Hippocampal formation (tissue), 2 donors: ENCODE data around the gene SOD3.

ENCODE experiments used
- DNase-seq, 2 donors: peaks; one replicate each; lab custom pipeline; 2025; lab: John Stamatoyannopoulos, UW

The SOD3 gene, protein sequence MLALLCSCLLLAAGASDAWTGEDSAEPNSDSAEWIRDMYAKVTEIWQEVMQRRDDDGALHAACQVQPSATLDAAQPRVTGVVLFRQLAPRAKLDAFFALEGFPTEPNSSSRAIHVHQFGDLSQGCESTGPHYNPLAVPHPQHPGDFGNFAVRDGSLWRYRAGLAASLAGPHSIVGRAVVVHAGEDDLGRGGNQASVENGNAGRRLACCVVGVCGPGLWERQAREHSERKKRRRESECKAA

DNA sequence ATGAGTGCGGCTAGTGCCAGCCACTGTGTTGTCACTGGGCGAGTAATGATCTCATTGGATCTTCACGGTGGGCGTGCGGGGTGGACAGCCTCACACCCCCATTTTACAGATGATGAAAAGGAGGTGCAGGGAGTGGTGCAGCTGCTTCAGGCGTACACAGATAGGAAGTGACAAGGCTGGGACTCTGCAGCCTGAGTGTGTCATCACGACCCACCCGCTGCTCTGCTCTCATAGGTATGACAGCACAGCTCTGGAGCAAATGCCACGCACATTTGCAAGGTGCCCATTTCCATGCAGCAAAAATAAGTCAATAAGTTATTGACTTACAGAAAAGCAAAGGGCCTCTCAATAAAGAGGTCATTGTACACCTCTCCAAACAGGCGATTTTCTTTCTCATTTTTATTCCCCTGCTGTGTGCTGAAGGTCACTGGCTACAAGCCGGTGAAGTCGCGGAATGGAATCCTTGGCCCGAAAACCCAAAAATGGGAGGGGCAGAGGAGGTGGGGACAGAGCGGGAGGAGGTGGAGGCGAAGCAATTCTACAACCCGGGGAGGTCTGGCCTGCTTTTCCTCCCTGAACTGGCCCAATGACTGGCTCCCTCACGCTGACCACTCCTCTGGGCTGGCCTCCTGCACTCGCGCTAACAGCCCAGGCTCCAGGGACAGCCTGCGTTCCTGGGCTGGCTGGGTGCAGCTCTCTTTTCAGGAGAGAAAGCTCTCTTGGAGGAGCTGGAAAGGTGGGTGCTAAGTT lies at the start of gene SOD3:
TSS of gene SOD3 (plus strand) at position 658 of the 750 bp plus-strand sequence. CDS start 3,949 bp downstream, outside the sequence.
- peak in 1 of 2 donors; percentile 13 for DNase-seq

GRCh38 chr4:24747234-24747975 lies 48.0 kb upstream of the SOD3 start:
- DNase-seq, result no peak

- no peak for DNase-seq
These were observed 47.4 kb upstream of the SOD3 start for GRCh38 chr4:24748023-24748422.

DNA sequence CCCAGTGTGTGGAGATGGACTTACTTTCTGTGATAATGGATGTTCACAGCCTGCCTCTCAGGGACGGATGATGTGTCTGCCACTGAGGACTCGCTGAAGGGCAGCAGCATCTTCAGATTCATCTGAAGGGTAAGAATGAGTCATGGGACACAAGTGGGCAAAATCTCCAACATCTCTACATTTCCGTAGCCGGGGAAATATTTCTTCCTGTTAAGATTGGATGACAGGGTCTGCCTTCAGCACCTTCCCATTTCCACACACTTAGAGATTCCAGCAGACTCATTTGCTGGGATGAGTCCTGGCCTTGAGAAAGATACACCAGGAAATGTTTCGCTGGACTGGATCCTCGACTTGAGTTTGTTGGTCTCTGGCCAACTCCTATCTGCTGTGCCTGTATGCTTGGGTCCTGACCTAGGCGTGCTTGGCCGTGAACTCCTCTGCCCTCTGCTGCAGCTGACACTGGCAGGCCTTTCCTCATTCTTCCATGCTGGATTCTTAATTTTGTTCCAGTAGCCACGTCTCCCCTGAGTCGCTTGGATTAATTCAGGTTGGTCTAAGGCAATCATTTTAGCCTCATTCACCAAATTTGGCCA lies 46.5 kb upstream of the SOD3 start:
- no peak for DNase-seq

GRCh38 chr4:24750106-24750505 lies 45.3 kb upstream of the SOD3 start:
- DNase-seq, result no peak

GRCh38 chr4:24751926-24752539 lies 43.3 kb upstream of the SOD3 start:
- DNase-seq, result no peak

DNA sequence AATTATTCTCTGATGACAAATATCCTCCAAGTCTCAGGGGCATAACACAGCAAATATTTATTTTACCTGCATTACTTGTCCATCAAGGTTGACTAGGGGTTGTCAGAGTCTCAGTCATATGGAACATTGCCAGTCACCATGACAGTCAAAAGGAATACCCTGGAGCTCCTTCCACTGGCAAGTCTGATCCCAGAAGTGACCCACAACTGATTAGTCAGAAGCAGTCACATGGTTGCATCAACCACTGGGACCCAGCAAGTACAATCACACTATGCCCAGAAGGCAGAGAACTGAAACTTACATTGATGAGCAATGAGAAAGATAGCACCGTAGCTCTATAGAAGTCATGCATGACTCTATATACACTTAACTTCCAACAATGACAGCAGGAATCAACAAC lies 41.9 kb upstream of the SOD3 start:
- no peak for DNase-seq

GRCh38 chr4:24754571-24754970 lies 40.8 kb upstream of the SOD3 start:
- no peak for DNase-seq

- no peak for DNase-seq
These were observed 31.6 kb upstream of the SOD3 start for GRCh38 chr4:24763631-24764297.

GRCh38 chr4:24764345-24764744 lies 31.0 kb upstream of the SOD3 start:
- no peak for DNase-seq

GRCh38 chr4:24765376-24765988 lies 29.9 kb upstream of the SOD3 start:
- DNase-seq, result no peak

DNA sequence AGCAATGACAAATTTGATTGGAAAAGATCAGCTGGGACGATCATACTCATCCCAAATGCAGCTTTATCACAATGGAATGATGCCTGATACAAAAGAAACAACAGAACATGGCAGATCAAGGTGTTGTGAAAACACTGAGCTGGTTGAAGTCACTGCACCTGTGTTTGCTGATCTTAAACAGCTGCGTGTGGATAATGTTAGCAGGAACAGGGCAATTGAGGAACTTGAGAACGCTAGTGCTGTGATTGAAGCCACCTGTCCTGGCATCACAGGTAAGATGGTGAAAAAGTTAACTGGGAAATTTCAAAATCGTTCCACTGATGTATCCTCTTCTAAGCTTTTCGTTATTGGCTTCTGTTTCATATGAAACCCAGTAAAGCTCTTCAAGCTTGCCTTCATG lies 27.4 kb upstream of the SOD3 start:
- no peak for DNase-seq

DNA sequence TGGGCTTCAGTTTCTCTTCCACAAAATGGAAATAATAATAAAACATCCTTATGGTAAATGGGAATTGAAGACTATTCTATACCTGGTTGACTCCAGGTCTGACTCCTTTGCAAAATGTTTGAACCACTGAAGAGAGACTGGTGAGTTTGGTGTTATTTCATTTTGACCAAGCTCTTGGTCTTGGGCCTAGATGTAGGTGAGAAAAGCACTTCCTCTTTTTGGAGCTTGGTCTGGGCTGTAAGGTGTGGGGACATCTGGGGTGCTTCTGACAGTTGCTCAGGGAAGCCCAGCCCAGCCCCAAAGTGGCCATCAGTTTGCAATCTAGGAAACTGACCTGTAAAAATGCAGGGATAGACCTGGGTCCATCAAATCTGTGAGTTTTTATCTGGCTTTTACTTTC lies 26.8 kb upstream of the SOD3 start:
- no peak for DNase-seq

DNA sequence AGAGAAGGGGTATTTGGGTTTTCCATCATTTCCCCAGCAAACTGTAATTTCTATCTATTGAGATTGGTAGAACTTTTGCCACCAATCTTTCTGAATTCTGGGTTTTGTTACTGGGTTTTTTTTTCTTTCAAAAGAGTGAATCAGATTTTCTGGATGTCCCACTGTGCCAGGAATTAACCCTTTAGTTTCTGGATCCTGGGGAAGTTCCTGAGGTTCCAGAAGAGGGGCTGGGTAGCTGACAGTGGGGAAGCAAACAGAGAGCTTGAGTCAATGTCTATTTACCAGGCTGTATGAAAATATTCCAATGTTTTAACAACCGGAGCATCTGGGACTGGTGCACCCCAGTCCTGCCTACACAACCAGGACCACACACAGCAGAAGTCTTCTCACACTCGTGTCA lies 25.8 kb upstream of the SOD3 start:
- no peak for DNase-seq

DNA sequence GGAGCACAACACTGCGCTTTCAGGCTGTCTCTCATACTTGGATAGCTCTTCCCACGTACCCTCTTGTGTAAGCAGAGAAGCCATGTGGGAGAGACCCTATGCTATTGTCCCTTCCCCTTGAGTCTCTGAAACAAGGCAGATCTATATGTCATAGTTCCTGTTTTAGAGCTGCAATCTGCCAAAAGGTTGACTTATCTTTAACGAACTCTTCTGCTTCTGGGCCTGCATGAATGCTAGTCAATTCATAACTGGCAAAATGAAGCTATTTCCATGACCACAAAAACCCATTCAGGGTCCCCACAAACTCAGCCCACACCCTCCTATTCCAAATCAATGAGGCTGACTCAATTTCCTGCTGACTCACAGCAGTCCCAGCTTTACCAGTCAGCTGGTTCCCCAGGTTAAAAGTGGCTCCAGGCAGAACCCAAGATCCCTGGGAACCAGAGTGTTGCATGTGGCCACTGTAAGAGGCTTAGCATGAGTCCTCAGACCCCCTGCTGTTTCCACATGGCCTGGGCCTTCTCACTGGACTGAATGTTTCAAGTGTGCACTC lies 25.3 kb upstream of the SOD3 start:
- no peak for DNase-seq

DNA sequence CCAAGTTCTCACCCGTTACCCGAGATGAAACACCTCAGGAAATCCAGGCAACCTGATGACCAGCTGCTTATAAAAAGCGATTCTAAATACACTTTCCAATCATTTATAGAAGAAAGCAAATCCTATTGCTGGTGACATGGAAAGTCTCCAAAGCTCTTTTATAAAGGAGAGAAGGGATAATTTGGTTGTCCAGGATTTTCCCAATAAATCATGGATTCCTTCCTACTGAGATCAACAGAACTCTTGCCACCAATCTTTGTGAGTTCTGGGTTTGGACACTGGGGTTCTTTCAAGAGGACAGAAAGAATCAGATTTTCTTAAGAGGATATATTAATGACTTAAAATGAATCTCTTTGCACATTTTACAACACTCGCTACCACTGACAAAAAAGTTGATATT lies 24.7 kb upstream of the SOD3 start:
- no peak for DNase-seq

- DNase-seq, result no peak
These were observed 24.1 kb upstream of the SOD3 start for GRCh38 chr4:24771241-24771640.

DNA sequence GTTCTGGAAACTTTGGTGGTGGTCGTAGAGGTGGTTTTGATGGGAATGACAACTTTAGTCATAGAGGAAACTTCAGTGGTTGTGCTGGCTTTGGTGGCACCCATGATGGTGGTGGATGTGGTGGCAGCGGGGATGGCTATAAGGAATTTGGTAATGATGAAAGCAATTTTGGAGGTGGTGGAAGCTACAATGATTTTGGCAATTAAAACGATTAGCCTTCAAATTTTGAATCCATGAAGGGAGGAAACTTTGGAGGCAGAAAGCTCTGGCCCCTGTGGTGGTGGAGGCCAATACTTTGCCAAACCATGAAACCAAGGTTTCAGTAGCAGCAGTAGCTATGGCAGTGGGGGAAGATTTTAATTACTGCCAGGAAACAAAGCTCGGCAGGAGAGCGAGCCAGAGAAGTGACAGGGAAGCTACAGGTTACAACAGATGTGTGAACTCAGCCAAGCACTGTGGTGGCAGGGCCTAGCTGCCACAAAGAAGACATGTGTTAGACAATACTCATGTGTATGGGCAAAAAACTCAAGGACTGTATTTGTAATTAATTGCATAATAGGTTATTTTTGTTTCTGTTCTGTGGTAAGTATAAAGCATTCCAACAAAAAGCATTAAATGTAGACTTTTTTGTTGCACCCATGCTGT lies 23.2 kb upstream of the SOD3 start:
- DNase-seq, result no peak

DNA sequence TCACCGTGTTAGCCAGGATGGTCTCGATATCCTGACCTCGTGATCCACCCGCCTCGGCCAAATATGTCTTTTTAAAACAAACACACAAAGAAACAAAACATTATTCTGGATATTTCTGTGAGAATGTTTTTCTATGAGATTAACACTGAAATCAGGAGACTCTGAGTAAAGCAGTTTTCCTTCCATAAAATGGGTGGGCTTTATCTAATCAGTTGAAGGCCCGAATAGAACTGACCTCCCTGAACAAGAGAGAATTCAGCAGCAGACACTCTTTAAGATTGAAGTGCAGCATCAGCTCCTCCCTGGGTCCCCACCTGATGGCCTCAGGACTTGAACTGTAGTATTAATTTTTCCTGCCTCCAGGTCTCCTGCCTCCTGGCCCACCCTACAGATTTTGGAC lies 22.4 kb upstream of the SOD3 start:
- no peak for DNase-seq

GRCh38 chr4:24774452-24774851 lies 20.9 kb upstream of the SOD3 start:
- DNase-seq, result no peak
